GM10847 (cell line): ENCODE measurements around the gene CDKN1C.

ENCODE experiments used
- POLR2A ChIP-seq: IDR thresholded peaks from 2 replicates; pipeline ENCODE4 v1.6.1; 2011; ENCODE audit not compliant: insufficient read length; ENCODE audit errors: extremely low read depth

Gene CDKN1C

DNA sequence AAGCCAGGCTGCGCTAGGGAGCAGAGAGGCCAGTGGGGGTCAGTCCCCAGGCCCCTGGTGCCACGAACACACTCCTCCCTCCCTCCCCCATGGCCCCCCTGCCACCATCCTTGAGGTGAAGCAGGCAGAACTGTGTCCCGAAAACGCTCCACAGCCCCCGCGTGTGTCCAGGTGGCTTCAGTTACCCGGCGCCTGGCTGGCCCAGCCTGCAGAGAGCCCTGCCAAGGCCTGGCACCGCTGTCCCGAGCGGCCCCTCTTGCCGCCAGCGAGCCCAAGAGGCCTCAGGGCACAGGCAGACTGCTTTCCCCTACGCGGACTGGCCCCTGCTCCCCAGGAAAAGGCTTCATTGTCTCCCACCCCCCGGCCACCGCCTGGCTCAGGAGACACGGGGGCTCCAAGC, 27.7 kb downstream of the CDKN1C start:
- no peak for TF ChIP-seq POLR2A

DNA sequence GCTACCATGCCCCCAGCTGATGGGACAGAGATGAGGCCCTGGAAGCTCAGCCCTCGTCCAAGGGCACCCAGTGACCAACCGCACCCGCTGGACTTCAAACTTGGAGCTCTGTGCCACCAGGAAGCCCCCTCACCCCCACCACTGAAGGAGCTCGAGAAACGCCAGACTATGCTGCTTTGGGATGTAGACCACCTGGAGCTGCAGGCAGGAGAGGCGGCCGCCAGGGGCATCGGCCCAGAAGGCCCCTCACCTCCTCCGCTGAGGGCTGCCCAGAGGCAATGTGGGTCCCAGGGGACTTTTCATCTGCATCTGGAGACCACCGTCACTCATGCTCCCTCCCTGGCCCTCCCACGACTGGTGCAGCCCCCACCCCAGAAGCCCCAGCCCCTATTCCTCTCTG, 28.3 kb downstream of the CDKN1C start:
- no peak for TF ChIP-seq POLR2A

DNA sequence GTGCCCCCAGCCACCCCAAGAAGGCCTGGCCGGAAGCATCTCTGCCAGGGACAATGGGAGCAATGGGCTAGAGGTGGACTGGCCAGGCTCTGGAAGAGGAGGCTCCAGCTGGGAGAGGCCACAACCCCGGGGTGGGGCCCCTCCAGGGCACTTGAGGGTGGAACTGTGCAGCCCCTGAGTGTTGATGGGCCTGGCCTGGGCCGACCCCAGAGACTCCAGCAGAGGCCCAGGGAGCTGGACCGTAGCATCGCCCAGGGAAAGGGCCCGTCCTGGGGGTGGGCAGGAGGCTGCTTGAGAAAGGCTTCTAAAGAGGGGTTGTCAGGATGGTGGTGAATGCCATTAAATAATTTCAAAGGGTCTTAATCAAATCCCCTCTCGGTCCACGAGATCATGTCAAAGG, 30.4 kb downstream of the CDKN1C start:
- TF ChIP-seq POLR2A = no peak

DNA sequence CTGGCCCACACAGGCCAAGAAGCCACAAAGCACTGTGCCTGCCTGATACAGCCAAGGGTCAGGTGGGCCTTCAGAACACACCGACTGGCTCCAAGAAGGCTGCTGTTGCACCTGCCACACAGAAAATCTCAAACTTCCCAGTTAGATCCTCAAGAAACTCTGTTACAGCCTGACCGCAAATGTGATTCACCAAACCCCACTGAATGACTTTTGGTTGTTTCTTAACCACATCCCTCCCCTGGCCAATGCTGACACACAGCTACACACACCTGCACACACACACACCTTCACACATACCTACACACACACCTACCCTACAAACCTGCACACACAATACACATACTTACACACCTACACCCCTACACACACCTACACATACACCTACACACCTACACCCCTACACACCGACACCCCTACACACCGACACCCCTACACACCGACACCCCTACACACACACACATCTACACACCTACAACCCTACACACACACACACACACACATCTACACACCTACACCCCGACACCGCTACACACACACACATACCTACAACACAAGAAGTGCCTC, 31.5 kb downstream of the CDKN1C start:
- no peak for TF ChIP-seq POLR2A

DNA sequence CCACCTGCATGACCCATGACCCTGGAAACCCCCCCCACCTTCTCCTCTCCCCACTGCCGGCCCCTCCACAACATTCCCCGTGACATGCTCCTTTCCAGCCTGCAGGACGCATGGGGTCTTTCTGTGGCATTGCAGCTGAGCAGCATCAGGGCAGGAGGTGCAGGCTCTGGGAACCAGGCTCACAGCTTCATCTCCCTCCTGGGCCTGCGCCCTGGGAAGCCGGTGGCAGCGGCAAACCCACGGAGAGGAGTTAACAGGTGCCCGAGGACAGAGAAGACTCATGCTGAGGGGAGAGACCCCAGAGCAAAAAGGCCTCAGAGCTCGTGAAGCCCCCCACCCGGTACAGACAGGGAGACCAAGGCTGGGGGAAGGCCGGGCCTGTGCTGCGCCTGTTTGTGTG, 32.2 kb downstream of the CDKN1C start:
- no peak for TF ChIP-seq POLR2A

DNA sequence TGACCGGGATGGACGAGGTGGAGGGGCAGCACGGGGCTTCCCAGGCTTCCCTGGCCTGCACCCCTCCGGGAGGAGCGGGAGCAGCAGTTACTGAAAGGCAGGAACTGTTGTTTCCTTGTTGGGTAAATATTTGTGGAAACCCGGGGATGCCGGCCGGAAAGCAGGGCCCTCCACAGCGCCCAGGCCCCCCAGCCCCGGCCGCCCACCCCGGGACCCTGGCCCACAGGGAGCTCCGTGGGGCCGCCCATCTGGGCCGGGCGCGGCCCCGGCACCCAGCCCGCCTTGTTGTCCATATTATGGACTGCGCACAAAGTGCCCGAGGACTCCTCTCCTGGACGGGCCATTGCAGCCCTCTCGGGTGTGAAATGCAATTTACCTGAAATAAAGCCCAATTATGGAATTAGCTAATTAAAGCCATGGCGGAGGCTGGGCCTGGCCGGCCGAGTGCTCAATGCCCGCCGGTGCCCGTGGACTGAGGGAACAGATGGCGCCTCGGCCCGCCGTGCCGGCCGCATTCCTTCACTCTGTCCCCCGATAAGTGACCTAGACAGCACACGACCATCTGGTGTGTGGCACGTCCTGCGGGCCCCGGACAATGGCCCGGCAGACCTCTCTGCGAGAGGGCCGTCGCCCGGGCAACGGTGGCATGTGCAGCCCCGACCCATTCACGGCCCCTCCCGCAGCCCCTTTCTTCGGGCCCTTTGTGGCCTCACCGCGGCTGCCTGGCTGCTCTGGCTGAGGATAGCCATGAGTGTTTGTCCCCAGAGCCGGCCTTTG, 35.4 kb downstream of the CDKN1C start:
- no peak for TF ChIP-seq POLR2A

DNA sequence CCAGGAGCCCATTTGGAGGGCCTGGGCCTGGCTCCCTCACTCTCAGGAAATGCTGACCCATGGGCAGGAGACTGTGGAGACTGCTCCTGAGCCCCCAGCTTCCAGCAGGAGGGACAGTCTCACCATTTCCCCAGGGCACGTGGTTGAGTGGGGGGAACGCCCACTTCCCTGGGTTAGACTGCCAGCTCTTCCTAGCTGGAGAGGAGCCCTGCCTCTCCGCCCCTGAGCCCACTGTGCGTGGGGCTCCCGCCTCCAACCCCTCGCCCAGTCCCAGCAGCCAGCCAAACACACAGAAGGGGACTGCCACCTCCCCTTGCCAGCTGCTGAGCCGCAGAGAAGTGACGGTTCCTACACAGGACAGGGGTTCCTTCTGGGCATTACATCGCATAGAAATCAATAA, 37.1 kb downstream of the CDKN1C start:
- no peak for TF ChIP-seq POLR2A

DNA sequence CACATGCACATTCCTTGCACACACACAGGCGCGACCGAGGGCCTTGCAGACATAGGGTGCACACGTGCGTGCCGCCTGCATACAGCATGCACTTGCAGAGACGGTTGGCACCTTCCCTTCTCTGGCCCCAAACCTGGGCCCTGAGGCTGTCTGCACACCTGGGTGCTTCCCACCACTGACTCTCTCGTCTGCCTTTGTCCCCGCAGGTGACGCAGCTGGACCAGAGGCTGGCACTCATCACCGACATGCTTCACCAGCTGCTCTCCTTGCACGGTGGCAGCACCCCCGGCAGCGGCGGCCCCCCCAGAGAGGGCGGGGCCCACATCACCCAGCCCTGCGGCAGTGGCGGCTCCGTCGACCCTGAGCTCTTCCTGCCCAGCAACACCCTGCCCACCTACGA, 38.0 kb downstream of the CDKN1C start:
- TF ChIP-seq POLR2A = no peak

DNA sequence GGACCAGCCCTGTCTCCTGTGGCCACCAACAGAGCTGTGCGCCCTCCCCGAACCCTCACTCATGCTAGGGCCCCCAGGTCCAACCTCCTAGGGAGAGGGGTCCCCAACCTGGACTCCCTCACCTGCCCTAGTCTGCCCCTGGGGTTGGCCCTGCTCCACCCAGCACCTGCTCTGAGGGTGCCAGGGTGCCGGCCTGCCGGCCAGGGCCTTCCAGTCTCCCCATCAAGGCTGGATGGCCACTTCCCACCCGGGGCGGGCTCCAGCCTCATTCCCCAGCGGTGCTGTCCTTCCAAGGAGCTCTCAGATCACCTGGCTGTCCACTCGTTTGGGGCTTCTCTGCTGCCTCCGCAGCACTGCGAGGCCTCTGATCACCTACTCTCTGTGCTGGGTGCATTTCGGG, 39.1 kb downstream of the CDKN1C start:
- TF ChIP-seq POLR2A = no peak

DNA sequence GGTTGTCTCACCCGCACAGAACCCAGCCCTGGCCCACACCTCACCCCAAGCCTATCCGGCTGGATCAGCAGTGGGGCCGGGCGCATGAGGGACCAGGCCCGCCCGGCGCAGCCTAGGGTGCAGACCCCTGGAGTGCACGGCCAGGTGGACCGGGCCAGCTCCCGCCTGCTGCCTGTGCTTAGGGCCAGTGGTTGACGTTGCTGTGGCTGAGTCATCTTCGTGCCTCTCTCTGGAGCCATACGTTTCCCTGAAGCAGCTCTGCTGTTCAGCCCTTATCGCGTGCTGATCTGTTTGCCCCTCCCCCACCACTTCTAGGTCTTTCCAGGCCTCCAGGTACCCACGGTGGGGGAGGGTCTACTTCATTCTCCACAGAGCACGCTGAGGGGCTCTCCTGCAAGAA, 39.5 kb downstream of the CDKN1C start:
- no peak for TF ChIP-seq POLR2A

DNA sequence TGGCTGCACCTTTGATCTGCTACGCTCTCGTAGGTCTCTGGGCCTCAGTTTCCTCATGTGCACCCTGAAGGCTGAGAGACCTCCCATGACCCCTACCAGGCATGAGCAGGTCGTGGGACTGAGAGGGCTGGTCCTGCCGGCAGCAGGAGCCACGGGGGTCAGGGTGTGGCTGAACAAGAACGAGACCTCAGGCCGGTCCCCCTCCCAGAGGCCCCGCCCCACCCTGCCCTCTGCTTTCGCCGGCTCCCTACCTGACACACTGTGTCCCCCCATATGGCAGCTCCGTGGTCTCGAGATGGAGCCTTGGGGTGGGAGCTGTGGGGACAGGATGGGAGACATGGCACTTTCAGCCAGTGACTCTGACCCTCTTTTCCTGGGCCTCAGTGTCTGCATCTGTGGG, 40.6 kb downstream of the CDKN1C start:
- no peak for TF ChIP-seq POLR2A

DNA sequence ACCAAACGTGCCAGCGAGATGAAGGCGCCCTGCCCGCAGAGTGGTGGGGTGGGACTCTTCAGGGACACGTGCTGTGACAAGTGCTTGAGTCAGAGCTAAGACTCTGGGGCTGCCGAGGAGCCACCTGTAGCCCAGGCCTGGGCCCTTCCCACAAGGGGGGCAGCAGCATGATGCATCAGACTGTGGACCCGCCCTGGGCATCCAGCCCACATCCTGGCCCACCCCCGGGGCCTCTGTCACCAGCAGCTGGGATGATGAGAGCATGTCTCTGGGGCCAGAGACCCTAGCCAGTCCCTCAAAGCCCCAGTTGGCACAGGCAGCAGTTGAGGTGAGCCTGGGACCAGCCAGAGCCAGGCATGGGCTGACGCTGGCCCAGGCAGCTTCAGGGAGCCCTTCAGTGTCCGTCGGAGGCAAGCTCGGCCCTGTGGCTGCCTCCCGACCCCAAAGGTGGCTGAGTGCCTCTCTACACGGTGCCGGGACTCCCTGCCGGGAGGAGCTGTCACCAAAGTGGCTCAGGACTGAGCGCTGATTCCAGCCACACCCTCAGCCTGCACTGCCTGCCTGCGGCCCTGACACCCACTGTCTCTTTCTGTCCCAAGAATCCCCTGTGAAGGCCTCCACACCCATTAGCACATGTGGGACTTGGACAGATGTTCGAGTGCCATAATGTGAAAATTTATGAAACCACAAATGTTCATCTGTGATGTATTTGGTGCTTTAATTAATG, 41.3 kb downstream of the CDKN1C start:
- no peak for TF ChIP-seq POLR2A

DNA sequence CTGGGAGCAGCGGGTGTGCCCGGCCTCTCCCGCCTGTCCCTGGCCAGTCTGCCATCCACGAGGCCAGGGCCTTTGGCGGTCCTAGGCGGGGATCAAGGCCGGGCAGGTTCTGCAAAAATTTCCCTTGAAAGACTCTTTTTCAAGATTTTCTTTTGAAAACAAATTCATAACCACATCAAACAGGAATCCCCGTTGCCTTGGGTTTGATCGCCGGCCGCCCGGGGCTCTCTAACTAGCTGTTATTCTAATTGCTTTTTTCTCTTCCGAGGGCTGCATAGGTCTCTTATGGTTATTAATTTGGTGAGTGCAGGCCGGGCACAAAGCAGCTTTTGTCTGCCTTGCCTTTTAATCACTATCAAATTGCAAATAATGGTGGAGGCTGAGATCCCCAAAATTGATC, 42.0 kb downstream of the CDKN1C start:
- no peak for TF ChIP-seq POLR2A

DNA sequence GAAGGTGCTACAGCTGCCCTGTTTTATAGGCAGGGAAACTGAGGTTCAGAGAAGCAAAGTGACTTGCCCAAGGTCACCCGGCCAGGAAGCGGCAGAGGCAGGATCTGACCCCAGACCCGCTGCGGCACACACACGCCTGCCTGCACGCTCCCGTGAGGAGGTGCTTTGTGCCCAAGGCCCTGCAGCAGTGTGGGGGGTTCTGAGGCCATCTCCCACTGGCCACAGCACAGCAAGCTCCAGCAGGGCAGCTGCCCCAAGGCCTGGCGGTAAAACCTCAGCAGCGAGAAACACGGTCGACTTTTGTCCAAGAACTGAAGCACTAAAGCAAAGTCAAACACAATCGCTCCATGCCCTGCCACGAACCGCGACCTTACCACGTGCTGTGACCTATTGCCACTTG, 42.7 kb downstream of the CDKN1C start:
- no peak for TF ChIP-seq POLR2A

DNA sequence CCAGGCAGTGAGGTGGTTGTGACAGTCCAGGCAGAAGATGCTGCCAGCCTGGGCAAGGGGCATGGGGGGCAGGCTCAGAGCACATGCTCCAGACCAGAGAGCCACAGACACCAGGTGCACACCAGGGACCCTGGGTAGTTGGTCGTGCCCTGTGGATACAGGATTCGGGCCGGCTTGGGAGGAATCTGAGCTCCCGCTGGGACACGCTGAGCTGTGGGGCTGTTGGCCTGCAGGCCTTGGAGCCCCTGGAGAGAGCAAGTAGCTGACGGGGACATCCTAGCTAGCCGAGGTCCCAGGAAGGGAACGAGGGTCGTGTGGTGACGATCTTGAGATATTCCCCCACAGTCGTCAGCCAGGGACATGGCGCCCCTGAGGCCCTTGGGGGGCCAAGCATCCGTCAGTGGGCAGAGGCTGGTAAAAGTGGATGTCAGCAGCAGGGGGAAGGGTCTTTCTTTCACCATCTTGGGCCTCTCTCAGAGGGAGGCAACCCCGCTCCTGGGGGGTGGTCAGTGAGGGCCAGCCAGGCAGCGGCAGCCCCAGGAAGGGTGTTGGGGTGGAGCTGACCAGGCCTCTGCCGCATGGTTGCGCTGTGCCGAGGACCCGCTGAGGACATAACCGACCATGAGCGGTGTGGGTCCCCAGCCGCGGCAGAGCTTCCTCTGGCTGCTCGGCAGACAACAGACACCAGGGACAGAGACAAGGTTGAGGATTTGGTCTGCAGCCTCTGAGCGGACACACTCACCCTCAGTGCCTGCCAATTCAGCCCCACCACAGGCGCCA, 44.0 kb downstream of the CDKN1C start:
- no peak for TF ChIP-seq POLR2A
